ENCODE data around the gene PTPRN2.

DNA sequence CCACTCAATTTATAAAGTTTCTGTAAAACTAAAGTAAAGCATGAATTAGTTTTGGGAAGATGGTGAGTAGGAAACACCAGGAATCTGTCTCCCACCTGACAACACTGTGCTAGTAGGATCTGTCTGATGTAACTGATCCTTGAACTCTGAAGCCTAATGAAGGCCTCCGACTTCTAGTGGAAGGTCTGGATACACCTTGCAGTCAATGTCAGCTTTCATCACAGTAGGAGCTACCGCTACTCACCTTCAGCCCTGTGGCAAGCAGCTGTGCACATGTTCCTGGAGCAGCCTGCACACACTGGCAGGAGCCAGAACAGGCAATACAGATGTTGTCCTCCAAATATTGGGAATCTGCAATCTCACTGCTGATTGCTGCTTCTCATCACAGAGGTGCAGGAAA lies 471.4 kb downstream of the PTPRN2 start:
- TF ChIP-seq, protein P1, sequence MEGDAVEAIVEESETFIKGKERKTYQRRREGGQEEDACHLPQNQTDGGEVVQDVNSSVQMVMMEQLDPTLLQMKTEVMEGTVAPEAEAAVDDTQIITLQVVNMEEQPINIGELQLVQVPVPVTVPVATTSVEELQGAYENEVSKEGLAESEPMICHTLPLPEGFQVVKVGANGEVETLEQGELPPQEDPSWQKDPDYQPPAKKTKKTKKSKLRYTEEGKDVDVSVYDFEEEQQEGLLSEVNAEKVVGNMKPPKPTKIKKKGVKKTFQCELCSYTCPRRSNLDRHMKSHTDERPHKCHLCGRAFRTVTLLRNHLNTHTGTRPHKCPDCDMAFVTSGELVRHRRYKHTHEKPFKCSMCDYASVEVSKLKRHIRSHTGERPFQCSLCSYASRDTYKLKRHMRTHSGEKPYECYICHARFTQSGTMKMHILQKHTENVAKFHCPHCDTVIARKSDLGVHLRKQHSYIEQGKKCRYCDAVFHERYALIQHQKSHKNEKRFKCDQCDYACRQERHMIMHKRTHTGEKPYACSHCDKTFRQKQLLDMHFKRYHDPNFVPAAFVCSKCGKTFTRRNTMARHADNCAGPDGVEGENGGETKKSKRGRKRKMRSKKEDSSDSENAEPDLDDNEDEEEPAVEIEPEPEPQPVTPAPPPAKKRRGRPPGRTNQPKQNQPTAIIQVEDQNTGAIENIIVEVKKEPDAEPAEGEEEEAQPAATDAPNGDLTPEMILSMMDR (IDR thresholded peaks at IDR 0.05): no peak
- TF ChIP-seq EP300 (IDR thresholded peaks at IDR 0.05): no peak
- no peak for TF ChIP-seq POLR2A (IDR thresholded peaks at IDR 0.05)
